PC-3 (cell line): ENCODE results near the gene WNT7B. TPM values are rescaled to one million over a fixed set of nuclear protein-coding genes. Genes with fewer than 3 reads are reported as not detected.
A peak's percentile ranks its signal among the peaks of the same experiment; 100 is the strongest.

Experiments
- ATAC-seq: fragments of 200-7000 bp; cut with Tn5 transposase; 2 replicates; pipeline ENCODE4 v1.9.1; 2020; ENCODE audit warnings: mild to moderate bottlenecking, moderate library complexity
- BruUV-seq: library from RNA; stranded (reverse); fragments of 400-500 nt; replicated peaks from 2 replicates; lab custom pipeline; 2021; lab: Mats Ljungman, UMichigan
- CTCF ChIA-PET: fragments of 300-600 bp; sonication (Branson Sonifier 250); formaldehyde crosslinking; loops from one replicate; lab custom pipeline; 2022; ENCODE audit warnings: antibody characterized with exemption; lab: Charles Lee
- POLR2A ChIA-PET: fragments of 300-600 bp; sonication (Branson Sonifier 250); formaldehyde crosslinking; loops from one replicate; lab custom pipeline; 2022; ENCODE audit warnings: antibody characterized with exemption; ENCODE audit not compliant: unreplicated experiment; lab: Charles Lee
- DNase-seq: peaks from one replicate; pipeline ENCODE4 v3.0.0-alpha.2; 2015
- H2AFZ ChIP-seq: fragments of 300-600 bp; sonication (generic); 2 replicates; pipeline ENCODE4 v1.6.0; 2016; ENCODE audit warnings: antibody characterized with exemption, low read length
- H3F3A ChIP-seq: fragments of 300-600 bp; sonication (generic); one replicate; pipeline ENCODE4 v1.6.0; 2017; ENCODE audit warnings: antibody characterized with exemption, low read length, control low read depth, mild to moderate bottlenecking; ENCODE audit not compliant: unreplicated experiment
- H3K27ac ChIP-seq: fragments of 300-600 bp; sonication (generic); 2 replicates; pipeline ENCODE4 v1.5.1; 2016; ENCODE audit warnings: mild to moderate bottlenecking, low read length
- H3K27me3 ChIP-seq: fragments of 300-600 bp; sonication (generic); 2 replicates; pipeline ENCODE4 v1.6.1; 2016; ENCODE audit warnings: low read length, mixed read lengths
- H3K36me3 ChIP-seq: fragments of 300-600 bp; sonication (generic); 2 replicates; pipeline ENCODE4 v1.6.1; 2016; ENCODE audit warnings: low read depth, mixed run types, low read length, mixed read lengths
- H3K4me1 ChIP-seq: fragments of 300-600 bp; sonication (generic); 2 replicates; pipeline ENCODE4 v1.5.1; 2016; ENCODE audit warnings: low read length; ENCODE audit not compliant: insufficient read depth
- H3K4me2 ChIP-seq: fragments of 300-600 bp; sonication (generic); 2 replicates; pipeline ENCODE4 v1.6.0; 2016; ENCODE audit warnings: low read length
- H3K4me3 ChIP-seq: fragments of 300-600 bp; sonication (generic); 2 replicates; pipeline ENCODE4 v1.5.1; 2016; ENCODE audit warnings: mild to moderate bottlenecking, low read length, mixed read lengths
- H3K79me2 ChIP-seq: fragments of 300-600 bp; sonication (generic); 2 replicates; pipeline ENCODE4 v1.6.1; 2017; ENCODE audit warnings: low read length, mixed read lengths
- H3K9ac ChIP-seq: fragments of 300-600 bp; sonication (generic); 2 replicates; pipeline ENCODE4 v1.6.0; 2016; ENCODE audit warnings: mild to moderate bottlenecking, low read length
- H3K9me2 ChIP-seq: fragments of 300-600 bp; sonication (generic); replicated peaks from 2 replicates; pipeline ENCODE4 v1.6.1; 2016; ENCODE audit warnings: mixed run types, low read length, mixed read lengths
- H3K9me3 ChIP-seq: fragments of 300-600 bp; sonication (generic); 2 replicates; pipeline ENCODE4 v1.6.1; 2016; ENCODE audit warnings: low read length, mixed read lengths
- H4K20me1 ChIP-seq: fragments of 300-600 bp; sonication (generic); 2 replicates; pipeline ENCODE4 v1.6.1; 2016; ENCODE audit warnings: low read length, mixed read lengths
- CTCF ChIP-seq: fragments of 300-600 bp; sonication (generic); conservative IDR thresholded peaks from 2 replicates; pipeline ENCODE4 v1.5.1; 2017; ENCODE audit warnings: antibody characterized with exemption, low read depth, mild to moderate bottlenecking, low read length
- EZH2 ChIP-seq: fragments of 300-600 bp; sonication (generic); IDR thresholded peaks from one replicate; pipeline ENCODE4 v1.6.1; 2017; ENCODE audit warnings: antibody characterized with exemption, mild to moderate bottlenecking, low read length; ENCODE audit not compliant: unreplicated experiment
- EZH2phosphoT487 ChIP-seq: fragments of 300-600 bp; sonication (generic); IDR thresholded peaks from 2 replicates; pipeline ENCODE4 v1.6.1; 2018; ENCODE audit warnings: mild to moderate bottlenecking, antibody characterized with exemption, low read length, borderline replicate concordance
- intact Hi-C: fragments of 100-400 bp; cut with micrococcal nuclease; formaldehyde crosslinking; loops from 2 replicates; pipeline ENCODE4 v1.9.0; 2023
- total RNA-seq: library from RNA; depleted of rRNA; stranded (reverse); fragments of >200 nt; gene quantifications from 2 replicates; pipeline ENCODE4 v1.2.3, GENCODE V29; 2014

The WNT7B gene
- total RNA-seq, 1 experiment from 2014 or later = 42.0 TPM

GRCh38 chr22:46002757-46003270, 25.9 kb upstream of the WNT7B start:
- H3K27me3 ChIP-seq = no peaks in the 10 kb centered on the region
- H3K9me3 ChIP-seq = no peaks in the 10 kb centered on the region
- no peaks in the 10 kb centered on the region for H3K9me2 ChIP-seq
- no peak overlapping the region for H3K4me2 ChIP-seq
- H3K4me1 ChIP-seq = peaks cover 29% of the 10 kb centered on the region
- H3K79me2 ChIP-seq = 0 out of 2 replicates have a peak, but pooled peaks cover under 1% of the 10 kb centered on the region
- no peaks in the 10 kb centered on the region for H4K20me1 ChIP-seq
- H2AFZ ChIP-seq = no peak overlapping the region
- no peak overlapping the region for H3K4me3 ChIP-seq
- CTCF ChIA-PET = no interaction called here
- intact Hi-C loops = no loop called here
- H3K27ac ChIP-seq = no peak overlapping the region
- H3K9ac ChIP-seq = no peak overlapping the region
- peak; percentile 43 for DNase-seq
- POLR2A ChIA-PET = no interaction called here
- no peak for ATAC-seq
- TF ChIP-seq EZH2phosphoT487 (no peak), EZH2 (no peak), CTCF (no peak)
- BruUV-seq = no TSS peak
- no peaks in the 10 kb centered on the region for H3K36me3 ChIP-seq
- H3F3A ChIP-seq = no peaks in the 10 kb centered on the region

- no TSS peak for BruUV-seq
- no peak for TF ChIP-seq EZH2
- TF ChIP-seq CTCF = no peak
- CTCF ChIA-PET = no interaction called here
- Histone ChIP-seq H3K4me2 (no peak overlapping the region), H3K79me2 (no peaks in the 10 kb centered on the region), H3K27me3 (no peaks in the 10 kb centered on the region), H3K4me3 (no peak overlapping the region), H3K4me1 (peaks cover 28% of the 10 kb centered on the region), H3K9me2 (no peaks in the 10 kb centered on the region), H3F3A (no peaks in the 10 kb centered on the region), H3K36me3 (no peaks in the 10 kb centered on the region), H3K9me3 (no peaks in the 10 kb centered on the region), H3K27ac (no peak overlapping the region), H3K9ac (no peak overlapping the region), H4K20me1 (no peaks in the 10 kb centered on the region), H2AFZ (no peak overlapping the region)
- no peak for ATAC-seq
- POLR2A ChIA-PET = interaction anchor here (0.6 kb wide), 1 partner anchor 120 kb away, joined by 3 read pairs; no protein-coding TSS in a partner anchor
- intact Hi-C loops = no loop called here
- DNase-seq = no peak
Observed at GRCh38 chr22:46001426-46002106, 24.6 kb upstream of the WNT7B start.

GRCh38 chr22:46001046-46001425, 24.1 kb upstream of the WNT7B start:
- DNase-seq (no peak), ATAC-seq (no peak)
- H3K4me2 ChIP-seq = no peak overlapping the region
- no peak for TF ChIP-seq CTCF
- no peak for TF ChIP-seq EZH2
- TF ChIP-seq EZH2phosphoT487 = no peak
- no peaks in the 10 kb centered on the region for H3K79me2 ChIP-seq
- H3K4me3 ChIP-seq = no peak overlapping the region
- ChIA-PET CTCF (interaction anchor here (0.5 kb wide), 1 partner anchor 284 kb away, joined by 3 read pairs; no protein-coding TSS in a partner anchor), POLR2A (interaction anchor here (0.6 kb wide), 1 partner anchor 120 kb away, joined by 3 read pairs; no protein-coding TSS in a partner anchor)
- no peaks in the 10 kb centered on the region for H3K9me2 ChIP-seq
- H3K27me3 ChIP-seq = no peaks in the 10 kb centered on the region
- H2AFZ ChIP-seq = no peak overlapping the region
- peaks cover 23% of the 10 kb centered on the region for H3K4me1 ChIP-seq
- no peaks in the 10 kb centered on the region for H3K36me3 ChIP-seq
- no peak overlapping the region for H3K9ac ChIP-seq
- no peak overlapping the region for H3K27ac ChIP-seq
- H4K20me1 ChIP-seq = no peaks in the 10 kb centered on the region
- H3K9me3 ChIP-seq = no peaks in the 10 kb centered on the region
- BruUV-seq = no TSS peak
- no peaks in the 10 kb centered on the region for H3F3A ChIP-seq
- intact Hi-C loops = no loop called here
